A549 (cell line): ENCODE measurements around the gene ERBB3. TPM values are rescaled to one million over a fixed set of nuclear protein-coding genes. Genes with fewer than 3 reads are reported as not detected.

Experiments
- polyA plus RNA-seq, 4 experiments: library from polyadenylated mRNA; depleted of rRNA in 3 of 4; stranded (reverse); fragments of >200 nt; fragmentation: RNase III in 1 of 4; extraction: RNeasy Plus Mini Kit Qiagen cat#74134 plus additional on column Dnase treatment in 1 of 4; gene quantifications; 2 replicates in 3 of 4; 3 replicates in 1 of 4; pipeline ENCODE4 v1.2.3, GENCODE V29; 2011 to 2017

ERBB3 gene
- polyA plus RNA-seq, 2 of the 4 experiments (the other 2 are of a cell fraction): 2.2 to 17.0 TPM

Other genes with a start within 250 kb of the ERBB3 start
- 0.06 and 0.09 TPM in 2 replicates for gene MMP19, start 237.2 kb upstream of the ERBB3 start, polyA plus RNA-seq (2011; rRNA removed)
- gene MMP19, start 237.2 kb upstream of the ERBB3 start, polyA plus RNA-seq (2017; fragmentation: RNase III; extraction: RNeasy Plus Mini Kit Qiagen cat#74134 plus additional on column Dnase treatment): 0.09 to 0.11 TPM (median 0.09 TPM) in 3 replicates
- gene PYM1, start 152.3 kb upstream of the ERBB3 start, polyA plus RNA-seq (2011; rRNA removed): 39.2 and 49.5 TPM in 2 replicates
- 27.0 to 30.6 TPM (median 30.4 TPM) in 3 replicates for gene PYM1, start 152.3 kb upstream of the ERBB3 start, polyA plus RNA-seq (2017; fragmentation: RNase III; extraction: RNeasy Plus Mini Kit Qiagen cat#74134 plus additional on column Dnase treatment)
- gene DGKA, start 149.0 kb upstream of the ERBB3 start, polyA plus RNA-seq (2011; rRNA removed): 24.7 and 26.1 TPM in 2 replicates
- 21.0 to 23.7 TPM (median 22.6 TPM) in 3 replicates for gene DGKA, start 149.0 kb upstream of the ERBB3 start, polyA plus RNA-seq (2017; fragmentation: RNase III; extraction: RNeasy Plus Mini Kit Qiagen cat#74134 plus additional on column Dnase treatment)
- gene PMEL, start 114.1 kb upstream of the ERBB3 start, polyA plus RNA-seq (2011; rRNA removed): 2.2 and 2.3 TPM in 2 replicates
- gene PMEL, start 114.1 kb upstream of the ERBB3 start, polyA plus RNA-seq (2017; fragmentation: RNase III; extraction: RNeasy Plus Mini Kit Qiagen cat#74134 plus additional on column Dnase treatment): 0.71 to 1.4 TPM (median 1.0 TPM) in 3 replicates
- gene CDK2, start 113.3 kb upstream of the ERBB3 start, polyA plus RNA-seq (2011; rRNA removed): 51.0 and 86.3 TPM in 2 replicates
- 41.5 to 53.8 TPM (median 48.3 TPM) in 3 replicates for gene CDK2, start 113.3 kb upstream of the ERBB3 start, polyA plus RNA-seq (2017; fragmentation: RNase III; extraction: RNeasy Plus Mini Kit Qiagen cat#74134 plus additional on column Dnase treatment)
- 90.4 and 93.7 TPM in 2 replicates for gene RAB5B, start 106.1 kb upstream of the ERBB3 start, polyA plus RNA-seq (2011; rRNA removed)
- gene RAB5B, start 106.1 kb upstream of the ERBB3 start, polyA plus RNA-seq (2017; fragmentation: RNase III; extraction: RNeasy Plus Mini Kit Qiagen cat#74134 plus additional on column Dnase treatment): 27.7 to 37.2 TPM (median 36.3 TPM) in 3 replicates
- 15.6 and 22.2 TPM in 2 replicates for gene SUOX, start 82.9 kb upstream of the ERBB3 start, polyA plus RNA-seq (2011; rRNA removed)
- 10.8 to 13.6 TPM (median 13.5 TPM) in 3 replicates for gene SUOX, start 82.9 kb upstream of the ERBB3 start, polyA plus RNA-seq (2017; fragmentation: RNase III; extraction: RNeasy Plus Mini Kit Qiagen cat#74134 plus additional on column Dnase treatment)
- gene IKZF4, start 59.1 kb upstream of the ERBB3 start, polyA plus RNA-seq (2011; rRNA removed): 2.0 and 2.9 TPM in 2 replicates
- 1.5 to 2.4 TPM (median 2.0 TPM) in 3 replicates for gene IKZF4, start 59.1 kb upstream of the ERBB3 start, polyA plus RNA-seq (2017; fragmentation: RNase III; extraction: RNeasy Plus Mini Kit Qiagen cat#74134 plus additional on column Dnase treatment)
- 513 and 524 TPM in 2 replicates for gene RPS26, start 38.2 kb upstream of the ERBB3 start, polyA plus RNA-seq (2011; rRNA removed)
- gene RPS26, start 38.2 kb upstream of the ERBB3 start, polyA plus RNA-seq (2017; fragmentation: RNase III; extraction: RNeasy Plus Mini Kit Qiagen cat#74134 plus additional on column Dnase treatment): 677 to 831 TPM (median 779 TPM) in 3 replicates
- 452 and 717 TPM in 2 replicates for gene PA2G4, start 24.4 kb downstream of the ERBB3 start, polyA plus RNA-seq (2011; rRNA removed)
- 405 to 477 TPM (median 415 TPM) in 3 replicates for gene PA2G4, start 24.4 kb downstream of the ERBB3 start, polyA plus RNA-seq (2017; fragmentation: RNase III; extraction: RNeasy Plus Mini Kit Qiagen cat#74134 plus additional on column Dnase treatment)
- gene RPL41, start 36.5 kb downstream of the ERBB3 start, polyA plus RNA-seq (2011; rRNA removed): 9,351 and 11,089 TPM in 2 replicates
- 8,804 to 9,815 TPM (median 8,860 TPM) in 3 replicates for gene RPL41, start 36.5 kb downstream of the ERBB3 start, polyA plus RNA-seq (2017; fragmentation: RNase III; extraction: RNeasy Plus Mini Kit Qiagen cat#74134 plus additional on column Dnase treatment)
- 2.1 and 2.7 TPM in 2 replicates for gene ZC3H10, start 38.1 kb downstream of the ERBB3 start, polyA plus RNA-seq (2011; rRNA removed)
- 2.3 to 3.2 TPM (median 2.7 TPM) in 3 replicates for gene ZC3H10, start 38.1 kb downstream of the ERBB3 start, polyA plus RNA-seq (2017; fragmentation: RNase III; extraction: RNeasy Plus Mini Kit Qiagen cat#74134 plus additional on column Dnase treatment)
- gene ESYT1, start 48.1 kb downstream of the ERBB3 start, polyA plus RNA-seq (2011; rRNA removed): 72.4 and 91.6 TPM in 2 replicates
- 51.4 to 54.2 TPM (median 51.6 TPM) in 3 replicates for gene ESYT1, start 48.1 kb downstream of the ERBB3 start, polyA plus RNA-seq (2017; fragmentation: RNase III; extraction: RNeasy Plus Mini Kit Qiagen cat#74134 plus additional on column Dnase treatment)
- gene MYL6B, start 72.4 kb downstream of the ERBB3 start, polyA plus RNA-seq (2011; rRNA removed): 48.2 and 67.0 TPM in 2 replicates
- gene MYL6B, start 72.4 kb downstream of the ERBB3 start, polyA plus RNA-seq (2017; fragmentation: RNase III; extraction: RNeasy Plus Mini Kit Qiagen cat#74134 plus additional on column Dnase treatment): 68.6 to 92.7 TPM (median 83.9 TPM) in 3 replicates
- gene MYL6, start 78.2 kb downstream of the ERBB3 start, polyA plus RNA-seq (2011; rRNA removed): 2,280 and 2,307 TPM in 2 replicates
- 3,268 to 3,485 TPM (median 3,270 TPM) in 3 replicates for gene MYL6, start 78.2 kb downstream of the ERBB3 start, polyA plus RNA-seq (2017; fragmentation: RNase III; extraction: RNeasy Plus Mini Kit Qiagen cat#74134 plus additional on column Dnase treatment)
- gene SMARCC2, start 109.3 kb downstream of the ERBB3 start, polyA plus RNA-seq (2011; rRNA removed): 83.9 and 109 TPM in 2 replicates
- 48.9 to 57.1 TPM (median 51.9 TPM) in 3 replicates for gene SMARCC2, start 109.3 kb downstream of the ERBB3 start, polyA plus RNA-seq (2017; fragmentation: RNase III; extraction: RNeasy Plus Mini Kit Qiagen cat#74134 plus additional on column Dnase treatment)
- gene RNF41, start 141.8 kb downstream of the ERBB3 start, polyA plus RNA-seq (2011; rRNA removed): 47.8 and 65.1 TPM in 2 replicates
- gene RNF41, start 141.8 kb downstream of the ERBB3 start, polyA plus RNA-seq (2017; fragmentation: RNase III; extraction: RNeasy Plus Mini Kit Qiagen cat#74134 plus additional on column Dnase treatment): 20.2 to 21.7 TPM (median 20.7 TPM) in 3 replicates
- gene NABP2, start 144.2 kb downstream of the ERBB3 start, polyA plus RNA-seq (2011; rRNA removed): 86.1 and 86.7 TPM in 2 replicates
- 64.1 to 69.6 TPM (median 65.2 TPM) in 3 replicates for gene NABP2, start 144.2 kb downstream of the ERBB3 start, polyA plus RNA-seq (2017; fragmentation: RNase III; extraction: RNeasy Plus Mini Kit Qiagen cat#74134 plus additional on column Dnase treatment)
- gene SLC39A5, start 149.9 kb downstream of the ERBB3 start, polyA plus RNA-seq (2011; rRNA removed): 0.42 TPM in 1 of 2 replicates, not detected in the other
- 0.09 to 0.23 TPM in 2 of 3 replicates, not detected in the other for gene SLC39A5, start 149.9 kb downstream of the ERBB3 start, polyA plus RNA-seq (2017; fragmentation: RNase III; extraction: RNeasy Plus Mini Kit Qiagen cat#74134 plus additional on column Dnase treatment)
- 26.1 and 35.1 TPM in 2 replicates for gene ANKRD52, start 178.2 kb downstream of the ERBB3 start, polyA plus RNA-seq (2011; rRNA removed)
- gene ANKRD52, start 178.2 kb downstream of the ERBB3 start, polyA plus RNA-seq (2017; fragmentation: RNase III; extraction: RNeasy Plus Mini Kit Qiagen cat#74134 plus additional on column Dnase treatment): 47.4 to 48.7 TPM (median 48.0 TPM) in 3 replicates
- 40.9 and 41.2 TPM in 2 replicates for gene COQ10A, start 186.8 kb downstream of the ERBB3 start, polyA plus RNA-seq (2011; rRNA removed)
- gene COQ10A, start 186.8 kb downstream of the ERBB3 start, polyA plus RNA-seq (2017; fragmentation: RNase III; extraction: RNeasy Plus Mini Kit Qiagen cat#74134 plus additional on column Dnase treatment): 20.7 to 23.5 TPM (median 23.2 TPM) in 3 replicates
- 223 and 263 TPM in 2 replicates for gene CS, start 220.2 kb downstream of the ERBB3 start, polyA plus RNA-seq (2011; rRNA removed)
- 143 to 151 TPM (median 146 TPM) in 3 replicates for gene CS, start 220.2 kb downstream of the ERBB3 start, polyA plus RNA-seq (2017; fragmentation: RNase III; extraction: RNeasy Plus Mini Kit Qiagen cat#74134 plus additional on column Dnase treatment)
- 218 and 257 TPM in 2 replicates for gene CNPY2, start 235.8 kb downstream of the ERBB3 start, polyA plus RNA-seq (2011; rRNA removed)
- gene CNPY2, start 235.8 kb downstream of the ERBB3 start, polyA plus RNA-seq (2017; fragmentation: RNase III; extraction: RNeasy Plus Mini Kit Qiagen cat#74134 plus additional on column Dnase treatment): 150 to 158 TPM (median 155 TPM) in 3 replicates